ENCODE results near the gene AP5S1.
"Not testable (repeated sequence)": the region's sequence is repeated elsewhere in the genome, so short reads cannot be mapped to it uniquely, and the experiment has no call there.

Gene AP5S1

GRCh38 chr20:3820048-3820900 is at the start of gene AP5S1:
AP5S1 (plus strand) TSS chr20:3820547; CDS start chr20:3822118, 1,571 bp downstream.
- peak; percentile 66 for DNase-seq

- DNase-seq: no peak
Observed at GRCh38 chr20:3771552-3772058, 48.7 kb upstream of the AP5S1 start.

- no peak for DNase-seq
Observed at GRCh38 chr20:3775457-3776108, 44.8 kb upstream of the AP5S1 start.

- no peak for DNase-seq
Observed at GRCh38 chr20:3777381-3777715, 43.0 kb upstream of the AP5S1 start.

GRCh38 chr20:3777716-3778629 is 42.4 kb upstream of the AP5S1 start:
- no peak for DNase-seq

GRCh38 chr20:3778976-3779375 is 41.4 kb upstream of the AP5S1 start:
- DNase-seq: no peak

- DNase-seq: peak; percentile 93
Observed at GRCh38 chr20:3781153-3781910, 39.0 kb upstream of the AP5S1 start, which contains the start of gene SPEF1. SPEF1 (minus strand) TSS chr20:3781448; CDS start chr20:3781287, 161 bp downstream.

GRCh38 chr20:3782597-3782996 is 37.8 kb upstream of the AP5S1 start:
- no peak for DNase-seq

GRCh38 chr20:3783068-3783489 is 37.3 kb upstream of the AP5S1 start:
- DNase-seq: no peak

- no peak for DNase-seq
Observed at GRCh38 chr20:3783511-3784195, 36.7 kb upstream of the AP5S1 start.

- DNase-seq: no peak
Observed at GRCh38 chr20:3784216-3784853, 36.0 kb upstream of the AP5S1 start.

GRCh38 chr20:3784863-3785239 is 35.5 kb upstream of the AP5S1 start:
- no peak for DNase-seq

GRCh38 chr20:3785240-3786125 is 34.9 kb upstream of the AP5S1 start:
- DNase-seq: no peak

GRCh38 chr20:3786126-3786484 is 34.2 kb upstream of the AP5S1 start:
- DNase-seq: no peak

GRCh38 chr20:3786665-3787323 is 33.6 kb upstream of the AP5S1 start, which contains the start of gene CENPB:
CENPB (minus strand) TSS chr20:3786740; CDS start chr20:3786483, 257 bp downstream.
- DNase-seq: no peak

- no peak for DNase-seq
Observed at GRCh38 chr20:3787324-3788014, 32.9 kb upstream of the AP5S1 start.

GRCh38 chr20:3788685-3789155 is 31.6 kb upstream of the AP5S1 start:
- no peak for DNase-seq

GRCh38 chr20:3789201-3789600 is 31.1 kb upstream of the AP5S1 start:
- DNase-seq: not testable (repeated sequence)

GRCh38 chr20:3794168-3794567 is 26.2 kb upstream of the AP5S1 start:
- not testable (repeated sequence) for DNase-seq
